WTC11 (cell line): ENCODE measurements around the gene TENT5A.

ENCODE experiments used
- CREB1 ChIP-seq: sonication (generic); formaldehyde crosslinking; IDR thresholded peaks from 2 replicates; pipeline ENCODE4 v1.8.0; 2023; ENCODE audit warnings: mild to moderate bottlenecking, missing genetic modification reagents
- CTCF ChIP-seq: fragments of 200-600 bp; IDR thresholded peaks from 2 replicates; pipeline ENCODE4 v1.8.0; 2022; ENCODE audit warnings: antibody characterized with exemption
- ESRRA ChIP-seq: sonication (generic); formaldehyde crosslinking; IDR thresholded peaks from 2 replicates; pipeline ENCODE4 v1.8.1; 2022; ENCODE audit warnings: mild to moderate bottlenecking, missing genetic modification reagents, borderline replicate concordance
- JUN ChIP-seq: sonication (generic); formaldehyde crosslinking; IDR thresholded peaks from 2 replicates; pipeline ENCODE4 v1.8.0; 2023; ENCODE audit warnings: mild to moderate bottlenecking, missing genetic modification reagents
- MAX ChIP-seq: sonication (generic); formaldehyde crosslinking; IDR thresholded peaks from 2 replicates; pipeline ENCODE4 v1.8.0; 2022; ENCODE audit warnings: mild to moderate bottlenecking, missing genetic modification reagents
- SP1 ChIP-seq: sonication (generic); formaldehyde crosslinking; conservative IDR thresholded peaks from 2 replicates; pipeline ENCODE4 v1.8.1; 2022; ENCODE audit warnings: missing genetic modification reagents
- ZNF219 ChIP-seq: sonication (generic); formaldehyde crosslinking; IDR thresholded peaks from 2 replicates; pipeline ENCODE4 v1.8.0; 2023; ENCODE audit warnings: missing genetic modification reagents, mild to moderate bottlenecking, borderline replicate concordance
- ZNF396 ChIP-seq: fragments of 250-450 bp; sonication (Bioruptor Pico); IDR thresholded peaks from 2 replicates; pipeline ENCODE4 v1.8.0; 2021; ENCODE audit warnings: mild to moderate bottlenecking, moderate library complexity, borderline replicate concordance
- ZNF671 ChIP-seq: fragments of 250-450 bp; sonication (Bioruptor Pico); IDR thresholded peaks from 2 replicates; pipeline ENCODE4 v1.8.0; 2021; ENCODE audit warnings: mild to moderate bottlenecking
- TF ChIP-seq, protein P1 (sequence below): sonication (generic); formaldehyde crosslinking; IDR thresholded peaks from 2 replicates; pipeline ENCODE4 v1.8.0; 2023; ENCODE audit warnings: missing genetic modification reagents, mild to moderate bottlenecking, borderline replicate concordance

- no peak for TF ChIP-seq CREB1
- TF ChIP-seq ZNF671 (CRISPR knock-in tag): no peak
- TF ChIP-seq CTCF: no peak
- no peak for TF ChIP-seq JUN (CRISPR knock-in tag)
- TF ChIP-seq SP1 (CRISPR knock-in tag): no peak
- TF ChIP-seq ZNF396 (CRISPR knock-in tag): no peak
- TF ChIP-seq ZNF219 (CRISPR knock-in tag): no peak
- TF ChIP-seq MAX: no peak
- TF ChIP-seq, protein P1, sequence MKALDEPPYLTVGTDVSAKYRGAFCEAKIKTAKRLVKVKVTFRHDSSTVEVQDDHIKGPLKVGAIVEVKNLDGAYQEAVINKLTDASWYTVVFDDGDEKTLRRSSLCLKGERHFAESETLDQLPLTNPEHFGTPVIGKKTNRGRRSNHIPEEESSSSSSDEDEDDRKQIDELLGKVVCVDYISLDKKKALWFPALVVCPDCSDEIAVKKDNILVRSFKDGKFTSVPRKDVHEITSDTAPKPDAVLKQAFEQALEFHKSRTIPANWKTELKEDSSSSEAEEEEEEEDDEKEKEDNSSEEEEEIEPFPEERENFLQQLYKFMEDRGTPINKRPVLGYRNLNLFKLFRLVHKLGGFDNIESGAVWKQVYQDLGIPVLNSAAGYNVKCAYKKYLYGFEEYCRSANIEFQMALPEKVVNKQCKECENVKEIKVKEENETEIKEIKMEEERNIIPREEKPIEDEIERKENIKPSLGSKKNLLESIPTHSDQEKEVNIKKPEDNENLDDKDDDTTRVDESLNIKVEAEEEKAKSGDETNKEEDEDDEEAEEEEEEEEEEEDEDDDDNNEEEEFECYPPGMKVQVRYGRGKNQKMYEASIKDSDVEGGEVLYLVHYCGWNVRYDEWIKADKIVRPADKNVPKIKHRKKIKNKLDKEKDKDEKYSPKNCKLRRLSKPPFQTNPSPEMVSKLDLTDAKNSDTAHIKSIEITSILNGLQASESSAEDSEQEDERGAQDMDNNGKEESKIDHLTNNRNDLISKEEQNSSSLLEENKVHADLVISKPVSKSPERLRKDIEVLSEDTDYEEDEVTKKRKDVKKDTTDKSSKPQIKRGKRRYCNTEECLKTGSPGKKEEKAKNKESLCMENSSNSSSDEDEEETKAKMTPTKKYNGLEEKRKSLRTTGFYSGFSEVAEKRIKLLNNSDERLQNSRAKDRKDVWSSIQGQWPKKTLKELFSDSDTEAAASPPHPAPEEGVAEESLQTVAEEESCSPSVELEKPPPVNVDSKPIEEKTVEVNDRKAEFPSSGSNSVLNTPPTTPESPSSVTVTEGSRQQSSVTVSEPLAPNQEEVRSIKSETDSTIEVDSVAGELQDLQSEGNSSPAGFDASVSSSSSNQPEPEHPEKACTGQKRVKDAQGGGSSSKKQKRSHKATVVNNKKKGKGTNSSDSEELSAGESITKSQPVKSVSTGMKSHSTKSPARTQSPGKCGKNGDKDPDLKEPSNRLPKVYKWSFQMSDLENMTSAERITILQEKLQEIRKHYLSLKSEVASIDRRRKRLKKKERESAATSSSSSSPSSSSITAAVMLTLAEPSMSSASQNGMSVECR: no peak
- TF ChIP-seq ESRRA: no peak
These were observed 43.4 kb upstream of the TENT5A start for GRCh38 chr6:81795890-81796289.
